HepG2 (cell line): ENCODE measurements around the gene WDR47. TPM values are rescaled to one million over a fixed set of nuclear protein-coding genes. Genes with fewer than 3 reads are reported as not detected.
A peak's percentile ranks its signal among the peaks of the same experiment; 100 is the strongest.

Experiments used
- BATF2 ChIP-seq: sonication (generic); formaldehyde crosslinking; IDR thresholded peaks from 2 replicates; pipeline ENCODE4 v1.8.0; 2022; ENCODE audit warnings: mild to moderate bottlenecking, missing genetic modification reagents, moderate library complexity
- BHLHE40 ChIP-seq: IDR thresholded peaks from 2 replicates; pipeline ENCODE4 v1.6.1; 2011; ENCODE audit warnings: low read length, improper control_type of control experiment
- CEBPG ChIP-seq: IDR thresholded peaks from 2 replicates; pipeline ENCODE4 v1.6.1; 2016
- CREB1 ChIP-seq, 2 experiments: fragments of 450-650 bp in 1 of 2; IDR thresholded peaks; 2 replicates each; pipeline ENCODE4 v1.6.1; 2016 to 2017; ENCODE audit warnings: control low read depth in 1 of 2, mild to moderate bottlenecking in 1 of 2, missing compliant biosample characterization in 1 of 2, missing genetic modification characterization in 1 of 2
- CTCF ChIP-seq: sonication (generic); formaldehyde crosslinking; IDR thresholded peaks from 2 replicates; pipeline ENCODE4 v1.5.0; 2020; ENCODE audit warnings: mild to moderate bottlenecking, missing genetic modification reagents, moderate library complexity
- KDM3A ChIP-seq: IDR thresholded peaks from 2 replicates; pipeline ENCODE4 v1.6.1; 2018; ENCODE audit warnings: low read depth, missing compliant biosample characterization
- KDM4B ChIP-seq: sonication (generic); formaldehyde crosslinking; IDR thresholded peaks from 2 replicates; pipeline ENCODE4 v1.4.0; 2020; ENCODE audit warnings: missing genetic modification reagents
- KLF15 ChIP-seq: sonication (generic); formaldehyde crosslinking; IDR thresholded peaks from 2 replicates; pipeline ENCODE4 v1.8.1; 2023; ENCODE audit warnings: borderline replicate concordance, mild to moderate bottlenecking, inconsistent platforms, missing genetic modification reagents, mixed read lengths
- MAFK ChIP-seq, 2 experiments: IDR thresholded peaks in 1 of 2; conservative IDR thresholded peaks in 1 of 2; 2 replicates each; pipeline ENCODE4 v1.6.1; 2011; ENCODE audit warnings: improper control_type of control experiment in 2 of 2, low read length in 2 of 2
- MXI1 ChIP-seq: IDR thresholded peaks from 3 replicates; pipeline ENCODE4 v1.6.1; 2012; ENCODE audit warnings: low read depth, low read length, inconsistent platforms, borderline replicate concordance
- RBM39 ChIP-seq: fragments of 200-400 bp; formaldehyde crosslinking; IDR thresholded peaks from one replicate; pipeline ENCODE4 v1.6.1; 2018; ENCODE audit warnings: antibody characterized with exemption, mild to moderate bottlenecking, low read depth, low read length; ENCODE audit not compliant: poor library complexity, severe bottlenecking
- SMARCC2 ChIP-seq: fragments of 450-650 bp; IDR thresholded peaks from 2 replicates; pipeline ENCODE4 v1.6.1; 2017; ENCODE audit warnings: antibody characterized with exemption, mild to moderate bottlenecking
- THAP7 ChIP-seq: sonication (generic); formaldehyde crosslinking; IDR thresholded peaks from 2 replicates; pipeline ENCODE4 v1.8.1; 2023; ENCODE audit warnings: mild to moderate bottlenecking, missing genetic modification reagents
- ZNF160 ChIP-seq: sonication (generic); formaldehyde crosslinking; IDR thresholded peaks from 2 replicates; pipeline ENCODE4 v1.8.0; 2022; ENCODE audit warnings: mild to moderate bottlenecking, inconsistent platforms, missing genetic modification reagents
- ZNF44 ChIP-seq: sonication (generic); formaldehyde crosslinking; IDR thresholded peaks from 2 replicates; pipeline ENCODE4 v1.5.1; 2020; ENCODE audit warnings: mild to moderate bottlenecking, missing genetic modification reagents
- ZNF446 ChIP-seq: sonication (generic); formaldehyde crosslinking; IDR thresholded peaks from 2 replicates; pipeline ENCODE4 v1.5.0; 2020; ENCODE audit warnings: mild to moderate bottlenecking, missing genetic modification reagents
- ZNF670 ChIP-seq: sonication (generic); formaldehyde crosslinking; IDR thresholded peaks from 2 replicates; pipeline ENCODE4 v1.8.0; 2022; ENCODE audit warnings: mild to moderate bottlenecking, missing genetic modification reagents, borderline replicate concordance
- ZNF687 ChIP-seq: sonication (generic); formaldehyde crosslinking; IDR thresholded peaks from 2 replicates; pipeline ENCODE4 v1.5.1; 2020; ENCODE audit warnings: mild to moderate bottlenecking, missing genetic modification reagents, moderate library complexity
- ZNF777 ChIP-seq: sonication (generic); formaldehyde crosslinking; IDR thresholded peaks from 2 replicates; pipeline ENCODE4 v1.4.0; 2020; ENCODE audit warnings: missing genetic modification reagents
- ZNF879 ChIP-seq: sonication (generic); formaldehyde crosslinking; IDR thresholded peaks from 2 replicates; pipeline ENCODE4 v1.8.1; 2023; ENCODE audit warnings: missing genetic modification reagents
- polyA plus RNA-seq, 8 experiments: library from polyadenylated mRNA; depleted of rRNA in 3 of 8; stranded (reverse) in 7 of 8; unstranded in 1 of 8; fragments of >200 nt; fragmentation: Illumina TruSeq in 4 of 8; extraction: Trizol in 4 of 8; gene quantifications; 2 replicates each; pipeline versions ENCODE4 v1.2.1 to v1.2.3, GENCODE V29; 2011 to 2016; ENCODE audit warnings: low read depth in 4 of 8, missing spikeins in 1 of 8, mixed read lengths in 1 of 8; ENCODE audit not compliant: insufficient read depth in 1 of 8
- total RNA-seq, 5 experiments: library from RNA; depleted of rRNA; stranded (reverse); fragments of >200 nt; fragmentation: Illumina TruSeq; extraction: Trizol; gene quantifications; 2 replicates each; pipeline ENCODE4 v1.2.3, GENCODE V29; 2016; ENCODE audit warnings: low read depth in 1 of 5
- TF ChIP-seq, protein P1 (sequence below): sonication (generic); formaldehyde crosslinking; IDR thresholded peaks from 2 replicates; pipeline ENCODE4 v1.8.0; 2022; ENCODE audit warnings: missing genetic modification reagents, mild to moderate bottlenecking, inconsistent platforms, borderline replicate concordance

Gene WDR47
- total and polyA plus RNA-seq, 2 of the 13 experiments (the other 11 are each of a cell fraction or from before 2014, with no cell fraction given), result 4.3 to 5.9 TPM

- TF ChIP-seq ZNF687, result peak; percentile 85
- TF ChIP-seq CREB1 (IDR thresholded peaks at IDR 0.05), result no peak
- no peak for TF ChIP-seq CREB1 (CRISPR knock-in tag; IDR thresholded peaks at IDR 0.05)
- no peak for TF ChIP-seq ZNF879 (CRISPR knock-in tag)
- TF ChIP-seq RBM39, result peak; percentile 67
- TF ChIP-seq ZNF446 (CRISPR knock-in tag), result peak; percentile 61; the same call in 1 of the 2 replicates
- no peak for TF ChIP-seq BATF2 (CRISPR knock-in tag)
- TF ChIP-seq SMARCC2, result no peak
- no peak for TF ChIP-seq ZNF160 (CRISPR knock-in tag)
- no peak for TF ChIP-seq CEBPG (CRISPR knock-in tag)
- no peak for TF ChIP-seq ZNF44 (CRISPR knock-in tag)
- TF ChIP-seq MXI1, result peak; percentile 65; the same call in 1 of the 3 replicates
- TF ChIP-seq ZNF670 (CRISPR knock-in tag), result no peak
- no peak for TF ChIP-seq BHLHE40
- no peak for TF ChIP-seq THAP7 (CRISPR knock-in tag)
- no peak for TF ChIP-seq KDM4B (CRISPR knock-in tag)
- TF ChIP-seq KLF15 (CRISPR knock-in tag), result no peak
- TF ChIP-seq, protein P1, sequence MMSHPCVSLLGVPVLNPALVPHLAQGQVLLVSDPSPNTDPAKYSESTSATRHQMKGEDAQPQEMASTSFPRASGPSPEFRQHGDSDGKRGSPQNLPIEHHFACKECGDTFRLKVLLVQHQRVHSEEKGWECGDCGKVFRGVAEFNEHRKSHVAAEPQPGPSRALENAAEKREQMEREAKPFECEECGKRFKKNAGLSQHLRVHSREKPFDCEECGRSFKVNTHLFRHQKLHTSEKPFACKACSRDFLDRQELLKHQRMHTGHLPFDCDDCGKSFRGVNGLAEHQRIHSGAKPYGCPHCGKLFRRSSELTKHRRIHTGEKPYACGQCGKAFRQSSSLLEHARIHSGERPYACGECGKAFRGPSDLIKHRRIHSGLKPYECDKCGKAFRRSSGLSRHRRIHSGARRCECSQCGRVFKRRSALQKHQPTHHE (CRISPR knock-in tag), result peak; percentile 39; the same call in 1 of the 2 replicates
- peak; percentile 88 for TF ChIP-seq ZNF777 (CRISPR knock-in tag)
- TF ChIP-seq CTCF (CRISPR knock-in tag), result no peak
- no peak for TF ChIP-seq MAFK (conservative IDR thresholded peaks at IDR 0.05 in 1 of 2, IDR thresholded peaks at IDR 0.05 in 1 of 2; ENCODE audit: low read length in 2 of 2)
- TF ChIP-seq KDM3A, result no peak
Observed at GRCh38 chr1:109041621-109042468, at the start of gene WDR47 (continued).
